Activated T-helper 1 cell treated with anti-CD3 and anti-CD28 coated beads, Interleukin-2, amount 50 U/mL, for 16 hours (primary cell): ENCODE results near the gene ANKLE2.

ENCODE experiments used
- DNase-seq, 2 donors: peaks; one replicate each; pipeline ENCODE4 v3.0.0-alpha.2; 2020; ENCODE audit warnings: low read depth in 1 of 2, low spot score in 1 of 2

The ANKLE2 gene

DNA sequence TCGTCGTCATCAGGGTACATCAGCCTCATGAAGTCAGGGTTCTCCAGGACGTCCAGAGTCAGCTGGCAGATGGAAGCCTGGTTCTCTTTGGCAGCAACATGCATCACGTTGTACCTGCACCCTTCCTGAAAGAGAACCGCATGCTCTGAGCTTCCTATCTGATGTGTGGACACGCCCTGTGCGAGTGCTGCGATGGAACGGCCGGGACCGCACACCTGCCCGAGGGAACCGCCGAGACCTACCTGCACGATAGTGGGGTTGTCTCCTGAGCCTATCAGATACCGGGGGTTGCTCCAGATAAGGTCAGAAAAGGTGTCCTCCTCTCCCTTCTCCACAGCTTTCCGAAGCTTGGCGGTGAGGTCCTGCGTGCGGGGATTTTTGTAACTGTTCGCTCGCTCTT, 13.7 kb downstream of the ANKLE2 start:
- no peak for DNase-seq

DNA sequence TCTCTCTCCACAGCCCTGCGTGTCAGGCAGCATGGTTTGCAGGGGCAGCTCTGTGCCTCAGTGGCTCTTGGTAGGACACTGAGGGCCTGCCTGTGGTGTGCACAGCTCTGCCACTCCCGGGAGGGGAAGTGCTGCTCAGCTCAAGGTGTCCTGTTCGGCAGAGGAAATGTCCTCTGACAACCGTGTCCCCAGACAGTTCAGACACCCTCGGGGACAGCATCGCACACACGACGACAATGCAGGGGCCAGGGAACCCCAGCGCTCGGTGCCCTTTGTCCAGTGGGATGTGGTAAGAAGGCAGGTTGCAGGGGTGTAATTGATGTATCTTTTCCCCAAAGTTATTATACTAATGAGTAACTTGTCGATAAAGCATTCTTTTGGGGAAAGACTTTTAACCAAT, 14.2 kb downstream of the ANKLE2 start:
- DNase-seq = no peak

DNA sequence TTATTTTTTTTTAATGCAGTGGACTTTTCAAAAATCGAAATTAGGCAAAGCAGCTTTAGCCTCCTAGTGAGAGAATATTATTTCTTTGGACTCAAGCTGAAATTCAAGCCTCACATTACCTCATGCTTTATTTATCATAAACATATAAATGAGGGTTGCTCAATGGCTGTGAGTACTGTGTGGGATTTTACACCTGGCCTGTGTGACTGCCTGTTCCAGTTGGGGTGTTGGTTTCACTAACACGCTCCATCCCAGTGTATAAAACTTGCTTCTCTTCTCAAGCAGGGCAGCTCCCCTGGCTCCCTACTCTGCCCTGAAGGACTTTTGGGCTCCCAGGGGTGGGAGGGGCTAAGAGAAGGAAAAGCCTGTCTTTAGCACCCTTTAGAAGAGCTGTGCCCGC, 15.0 kb downstream of the ANKLE2 start:
- DNase-seq = no peak

DNA sequence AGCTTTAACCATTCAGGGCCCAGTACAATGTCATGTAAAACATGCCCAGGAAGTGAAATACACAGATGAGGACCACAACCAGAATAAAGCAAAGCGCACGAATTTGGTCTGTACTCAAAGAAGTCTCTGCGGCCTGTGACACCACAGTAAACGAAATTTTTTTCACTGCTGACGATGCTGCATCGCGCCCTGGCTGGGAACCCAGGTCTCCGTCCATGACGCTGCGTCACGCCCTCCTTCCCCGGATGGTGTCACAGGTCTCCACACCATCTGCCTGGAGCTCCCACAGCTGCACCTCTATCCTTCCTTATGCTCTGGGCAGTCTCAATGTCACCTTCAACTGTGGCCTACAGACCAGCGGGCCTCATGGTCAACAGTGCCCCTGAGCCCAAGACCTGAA, 17.8 kb downstream of the ANKLE2 start:
- no peak for DNase-seq

DNA sequence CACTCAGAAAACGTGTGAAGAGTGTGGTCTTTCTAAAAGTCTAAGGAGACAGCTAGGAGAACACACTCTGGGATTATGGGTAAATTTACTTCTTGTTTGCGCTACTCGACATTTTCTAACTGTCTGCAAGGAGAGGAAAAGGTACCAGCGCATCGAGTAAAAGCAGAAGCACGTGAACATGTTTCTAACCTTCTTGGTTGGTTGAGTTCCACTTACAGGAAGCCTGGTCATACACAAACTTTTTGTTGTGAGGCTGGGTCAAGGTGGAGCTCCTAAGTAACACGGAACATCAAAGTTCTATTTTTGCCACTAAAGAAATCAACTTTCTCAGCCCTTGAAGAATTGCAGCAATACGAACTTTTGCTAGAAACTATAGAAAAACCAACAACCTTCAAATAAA, 20.0 kb downstream of the ANKLE2 start:
- no peak for DNase-seq

DNA sequence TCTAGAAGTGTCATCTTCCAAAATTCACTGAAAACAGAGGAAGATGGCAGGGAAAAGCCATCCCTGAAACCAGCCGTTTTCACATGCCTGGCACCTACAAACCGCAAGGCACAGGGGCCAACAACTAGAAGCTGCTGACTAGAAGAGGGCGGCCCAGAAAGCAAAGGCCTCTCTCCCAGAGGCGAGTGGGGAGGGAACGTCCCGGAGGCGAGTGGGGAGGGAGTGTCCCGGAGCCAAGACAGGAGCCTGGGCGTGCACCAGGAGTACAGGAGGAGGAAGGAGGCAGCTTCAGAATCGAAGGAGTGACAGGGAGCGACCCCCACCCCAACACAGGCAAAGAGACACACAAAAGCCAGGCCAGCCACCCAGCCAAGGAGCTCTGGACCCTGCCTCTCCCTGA, 21.0 kb downstream of the ANKLE2 start:
- no peak for DNase-seq

DNA sequence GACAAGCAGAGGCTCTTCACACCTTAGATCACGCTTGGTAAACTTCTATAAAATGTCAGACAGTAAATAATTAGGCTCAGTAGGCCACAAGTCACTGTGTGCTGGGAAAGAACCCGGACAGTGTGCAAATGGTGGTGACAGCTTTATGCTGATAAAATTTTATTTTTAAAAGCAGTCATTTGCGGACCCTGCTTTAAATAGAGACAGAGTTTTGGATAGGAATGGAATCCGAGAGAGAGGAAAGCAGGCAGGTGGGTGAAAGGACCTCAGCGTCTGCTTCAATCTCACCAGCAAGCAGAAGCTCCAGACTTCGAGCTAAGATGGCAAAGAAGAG, 21.4 kb downstream of the ANKLE2 start:
- no peak for DNase-seq

DNA sequence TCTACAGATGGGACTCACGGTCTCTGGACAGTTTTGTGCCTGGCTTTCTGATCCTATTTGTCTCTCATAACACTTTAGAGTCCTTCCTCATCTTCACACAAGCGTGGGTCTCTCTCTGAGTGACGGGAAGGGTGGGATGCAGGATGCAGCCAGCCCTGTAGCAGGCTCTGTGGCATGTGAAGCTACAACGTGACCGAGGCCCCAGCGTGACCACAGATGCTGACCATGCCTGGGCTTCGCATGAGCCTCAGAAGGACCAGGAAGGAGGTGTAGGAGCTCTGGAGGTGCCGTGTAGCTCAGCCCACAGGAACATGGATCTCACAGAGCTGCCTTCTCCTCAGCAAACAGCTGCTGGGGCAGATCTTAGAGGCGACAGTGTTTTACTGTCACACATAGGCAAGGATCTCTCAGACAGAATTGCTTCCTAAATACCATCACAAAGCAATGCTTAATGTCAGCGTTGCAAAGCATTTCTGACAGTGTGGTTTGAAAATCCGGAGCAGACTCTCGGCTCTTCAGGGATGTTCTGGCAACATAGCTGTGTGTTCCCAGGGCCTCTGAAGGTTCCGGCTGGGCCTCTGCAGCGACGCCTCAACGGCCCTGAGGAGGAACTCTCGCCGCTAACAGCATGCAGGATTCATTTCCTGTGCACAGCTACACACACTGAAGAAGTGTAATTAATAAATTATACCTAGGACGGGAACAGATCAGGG, 21.9 kb downstream of the ANKLE2 start:
- no peak for DNase-seq

DNA sequence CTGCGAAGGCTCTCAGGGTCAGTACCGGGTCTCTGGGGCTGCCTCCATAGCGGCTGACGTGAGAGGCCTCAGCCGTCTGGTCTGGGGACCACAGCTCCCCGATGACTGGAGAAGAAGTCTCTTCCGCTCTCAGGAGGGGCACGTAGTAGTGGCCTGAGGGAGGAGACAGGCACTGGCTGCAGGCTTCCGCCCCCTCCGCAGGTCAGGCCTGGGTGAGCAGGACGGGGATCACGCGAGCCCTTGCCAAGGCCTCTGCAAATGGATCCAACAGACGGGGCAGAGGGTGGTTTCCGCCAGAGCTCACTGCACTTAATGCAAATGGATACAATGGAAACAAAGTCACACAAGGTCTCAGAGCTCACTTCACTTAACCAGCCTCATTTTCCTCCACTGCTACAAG, 24.7 kb downstream of the ANKLE2 start:
- no peak for DNase-seq

DNA sequence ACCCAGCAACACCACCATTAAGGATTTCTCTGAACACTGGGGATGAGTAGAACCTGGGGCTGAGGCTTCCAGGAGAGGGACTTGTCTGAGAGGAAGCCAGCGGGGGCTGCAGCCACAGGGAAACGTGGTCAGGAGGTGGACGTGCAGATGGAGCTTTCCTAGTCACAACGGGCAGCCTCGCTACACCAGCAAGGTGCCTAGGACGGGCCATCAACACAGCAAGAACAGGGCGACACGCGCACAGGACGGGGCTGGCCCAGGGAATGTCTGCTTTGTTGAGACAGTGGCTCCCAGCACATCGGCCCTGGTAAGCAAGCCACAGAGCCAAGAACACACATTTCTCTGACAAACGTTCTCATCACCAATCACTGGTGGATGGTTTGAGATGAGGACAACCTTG, 25.3 kb downstream of the ANKLE2 start:
- DNase-seq = no peak

DNA sequence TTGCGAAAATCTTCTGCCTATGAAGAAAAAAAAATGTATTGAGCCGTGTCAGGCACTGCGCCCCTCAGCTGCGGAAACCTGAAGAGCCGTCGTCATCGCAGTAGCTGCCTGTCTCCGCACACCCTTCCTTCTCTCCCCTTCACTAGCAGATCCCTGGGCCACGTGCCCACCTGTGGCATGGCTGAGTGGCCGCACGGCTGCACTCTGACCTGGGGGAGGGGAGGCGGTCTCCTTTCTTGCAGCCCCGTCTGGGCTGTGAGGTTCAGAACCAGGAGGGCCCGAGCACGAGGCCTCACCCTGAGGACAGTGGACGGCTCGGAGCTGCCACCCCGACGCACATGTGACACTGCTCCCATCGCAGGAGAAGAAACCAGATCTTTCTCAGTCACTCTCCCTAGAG, 26.1 kb downstream of the ANKLE2 start:
- DNase-seq = no peak

DNA sequence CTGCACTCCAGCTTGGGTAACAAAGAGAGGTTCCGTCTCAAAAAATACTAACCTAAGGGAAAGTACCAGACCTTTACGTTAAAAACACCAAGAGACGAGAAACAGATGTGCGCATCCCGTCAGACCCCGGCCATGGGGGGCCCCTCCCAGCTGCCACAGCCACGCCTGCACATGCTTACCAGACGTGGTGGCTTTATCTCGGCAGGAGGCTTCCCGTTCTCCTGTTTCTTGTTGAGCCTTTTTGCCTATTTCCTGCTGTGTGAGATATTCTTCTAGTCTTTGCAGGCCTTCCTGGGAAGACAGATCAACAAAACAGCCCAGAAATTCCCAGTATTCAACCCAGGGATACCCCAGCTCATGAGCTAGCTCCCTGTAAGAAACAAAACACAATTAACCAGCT, 27.4 kb downstream of the ANKLE2 start:
- DNase-seq = no peak

DNA sequence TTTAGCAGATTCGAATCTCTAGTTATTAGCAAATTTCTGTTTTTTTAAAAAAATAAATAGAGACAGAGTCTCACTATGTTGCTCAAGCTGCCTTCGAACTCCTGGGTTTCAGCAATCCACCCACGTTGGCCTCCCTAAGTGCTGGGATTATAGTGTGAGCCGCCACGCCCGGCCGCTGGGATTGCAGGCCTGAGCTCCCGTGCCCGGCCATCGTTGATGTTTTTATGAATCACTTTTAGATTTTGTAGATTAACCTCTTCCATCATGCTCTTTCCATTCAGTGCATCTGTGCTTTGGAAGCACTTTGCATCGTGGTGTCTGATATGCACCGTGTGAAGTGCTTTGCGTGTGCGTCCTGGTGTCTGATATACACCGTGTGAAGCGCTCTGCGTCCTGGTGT, 30.1 kb downstream of the ANKLE2 start:
- DNase-seq = no peak

DNA sequence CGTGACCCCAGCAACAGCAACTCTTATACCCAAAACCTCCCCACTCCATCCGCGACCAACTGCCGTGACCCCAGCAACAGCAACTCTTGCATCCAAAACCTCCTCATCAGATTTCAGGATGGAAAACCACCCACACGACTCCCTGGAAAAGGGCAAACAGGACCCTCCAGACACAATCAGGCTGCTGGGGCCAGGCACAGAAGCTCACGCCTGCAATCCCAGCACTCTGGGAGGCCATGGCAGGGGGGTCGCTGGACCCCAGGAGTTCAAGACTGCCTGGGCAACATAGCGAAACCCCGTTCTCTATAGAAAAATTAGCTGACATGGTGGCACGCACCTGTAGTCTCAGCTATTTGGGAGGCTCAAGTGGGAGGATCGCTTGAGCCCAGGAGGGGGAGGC, 31.3 kb downstream of the ANKLE2 start:
- DNase-seq = no peak

DNA sequence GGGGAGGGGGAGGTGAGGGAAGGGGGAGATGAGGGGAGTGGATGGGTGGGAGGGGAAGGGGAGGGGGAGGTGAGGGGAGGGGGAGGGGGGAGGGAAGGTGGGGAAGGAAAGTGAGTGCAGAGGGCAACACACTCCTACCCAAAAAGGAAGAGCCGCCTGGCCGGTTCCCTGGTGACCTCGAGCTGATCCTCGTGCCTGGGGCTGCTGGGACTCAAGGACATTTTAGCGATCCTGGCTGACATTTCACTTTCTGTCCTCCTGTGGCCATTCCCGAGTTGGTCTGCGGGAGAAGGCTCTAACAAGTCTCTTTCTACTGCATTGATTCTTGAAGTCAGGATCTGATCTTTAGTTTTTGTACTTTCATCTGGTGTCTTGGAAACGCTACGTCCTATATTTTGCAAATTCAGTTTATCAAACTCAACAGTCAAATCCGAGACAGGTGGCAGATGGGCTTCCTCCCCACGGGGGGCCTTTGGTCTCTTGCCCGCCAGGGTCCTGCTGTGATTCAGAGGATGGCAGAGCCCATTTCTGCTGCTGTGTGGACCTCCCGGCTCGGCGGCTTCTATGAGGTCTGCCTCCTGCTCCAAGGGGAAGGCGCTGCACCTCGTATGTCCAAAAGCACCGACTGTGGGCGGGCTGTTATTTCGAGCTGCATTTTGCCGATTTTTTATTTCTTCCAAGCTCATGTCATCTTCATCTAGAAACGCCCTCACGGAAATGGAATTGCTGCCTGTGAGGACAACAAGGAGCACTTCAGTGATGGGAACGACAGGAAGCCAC, 31.9 kb downstream of the ANKLE2 start:
- no peak for DNase-seq

DNA sequence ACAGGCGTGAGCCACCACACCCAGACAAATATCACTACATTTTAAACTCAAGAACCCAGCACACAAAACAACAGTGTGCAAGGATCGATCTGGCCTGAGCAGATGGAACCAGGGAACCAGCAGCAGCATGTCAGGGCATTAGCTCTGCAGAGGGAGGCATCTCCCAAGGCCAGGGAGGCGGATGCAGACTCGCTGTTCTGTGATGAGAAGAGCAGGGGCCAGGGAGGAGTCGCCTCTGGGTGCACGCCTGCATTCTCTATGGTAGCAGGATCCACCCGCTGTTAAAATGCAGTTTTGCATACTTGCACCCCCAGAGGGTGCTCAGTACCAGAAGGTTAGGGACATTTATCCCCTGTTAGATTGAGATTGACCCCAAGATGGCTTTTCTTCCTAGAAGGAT, 33.1 kb downstream of the ANKLE2 start:
- DNase-seq = no peak

DNA sequence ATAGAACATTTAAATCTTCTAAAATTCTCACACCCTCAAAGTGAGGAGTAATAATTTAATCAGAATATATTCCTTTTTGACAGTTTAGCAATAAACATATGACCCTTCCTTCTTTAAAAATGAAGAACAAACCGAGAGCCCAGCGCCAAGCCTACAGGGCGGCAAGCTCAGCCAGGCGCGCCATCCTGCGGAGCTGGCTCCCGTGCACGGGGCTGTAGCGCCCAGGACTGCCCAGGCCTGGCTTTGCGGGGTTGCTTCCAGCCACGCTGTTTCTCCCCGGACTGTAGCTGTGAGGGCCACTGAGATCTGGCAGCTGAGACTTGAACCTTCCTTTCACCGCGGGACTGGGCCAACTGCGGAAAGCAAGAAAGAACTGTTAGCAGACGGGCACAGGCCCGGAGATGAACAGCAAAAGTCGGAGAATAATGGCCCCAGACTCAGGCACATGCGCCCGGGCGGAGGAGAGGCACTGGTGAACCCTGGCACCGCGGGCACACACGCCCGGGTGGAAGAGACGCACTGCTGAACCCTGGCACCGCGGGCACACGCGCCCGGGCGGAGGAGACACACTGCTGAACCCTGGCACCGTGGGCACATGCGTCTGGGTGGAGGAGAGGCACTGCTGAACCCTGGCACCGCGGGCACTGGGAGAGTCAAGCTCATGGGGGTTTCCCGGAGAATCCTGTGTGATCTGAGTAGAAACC, 34.4 kb downstream of the ANKLE2 start:
- no peak for DNase-seq

DNA sequence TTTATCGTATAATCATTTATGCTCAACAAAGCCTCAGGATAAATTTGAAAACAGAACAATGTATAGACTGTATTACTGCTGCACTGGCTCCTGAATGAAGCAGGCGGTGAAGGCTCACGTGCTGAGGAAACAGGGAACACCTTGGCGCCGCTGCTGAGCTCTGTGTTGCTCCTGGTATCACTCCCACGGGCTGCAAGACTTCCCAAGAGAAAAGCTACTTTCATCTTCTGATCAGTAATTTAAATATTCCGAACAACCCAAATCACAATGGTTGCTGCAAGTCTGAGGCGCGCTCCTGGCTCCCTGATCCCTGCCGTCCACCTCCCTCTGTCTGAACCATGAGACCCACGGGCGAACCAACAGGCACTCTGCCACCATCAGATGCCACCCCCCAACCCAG, 35.2 kb downstream of the ANKLE2 start:
- no peak for DNase-seq

DNA sequence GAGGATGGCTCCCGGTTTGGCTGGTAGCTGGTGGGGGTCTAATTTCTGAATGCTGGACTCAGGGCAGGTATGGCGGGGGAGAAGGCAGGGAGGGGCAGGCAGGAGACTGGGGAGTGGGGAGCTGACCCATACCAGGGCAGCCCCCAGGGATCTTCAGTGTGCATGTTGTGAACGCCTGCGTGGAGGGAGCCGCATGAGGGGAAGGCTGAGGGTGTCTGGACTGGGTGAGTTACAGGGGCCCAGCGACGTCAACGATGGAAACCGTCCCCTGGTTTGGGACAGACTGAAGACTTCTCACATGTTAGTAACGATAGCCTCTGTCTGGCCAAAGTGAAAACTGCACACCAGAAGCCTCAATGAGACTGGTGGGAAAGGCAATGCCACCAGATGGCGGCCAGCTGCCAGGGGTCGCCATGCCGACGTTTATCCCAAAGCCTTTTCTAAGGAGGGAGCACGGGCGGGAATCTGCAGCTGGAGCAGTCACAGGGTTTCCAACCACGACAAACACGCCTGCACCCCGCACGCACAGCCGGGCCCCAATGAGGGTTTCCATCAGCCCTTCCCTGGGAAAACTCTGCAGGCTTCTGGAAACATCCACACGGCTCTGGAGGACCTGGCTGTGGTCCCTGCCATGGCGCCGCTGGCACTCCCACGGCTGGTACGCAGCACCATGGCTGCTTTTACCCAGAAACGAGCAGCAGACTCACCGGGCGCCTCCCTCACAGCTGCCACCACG, 37.0 kb downstream of the ANKLE2 start:
- DNase-seq = no peak

DNA sequence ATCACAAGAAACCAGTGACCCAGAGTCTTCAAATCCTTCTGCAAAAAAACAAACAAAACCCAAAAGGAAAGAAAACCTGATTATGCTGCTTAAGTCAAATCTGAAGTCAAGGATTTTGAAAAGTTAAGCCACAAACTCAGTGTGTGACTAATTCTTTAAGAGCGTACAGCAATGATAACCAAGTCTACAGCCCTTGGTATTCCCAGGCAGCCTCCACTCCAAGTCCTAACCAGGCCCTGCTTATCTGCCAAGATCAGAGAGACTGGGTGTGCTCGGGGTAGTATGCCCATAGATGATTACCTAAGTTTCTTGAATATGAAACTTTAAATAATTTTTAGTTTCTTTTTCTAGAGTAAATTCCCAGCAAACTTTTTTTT, 37.9 kb downstream of the ANKLE2 start:
- no peak for DNase-seq

DNA sequence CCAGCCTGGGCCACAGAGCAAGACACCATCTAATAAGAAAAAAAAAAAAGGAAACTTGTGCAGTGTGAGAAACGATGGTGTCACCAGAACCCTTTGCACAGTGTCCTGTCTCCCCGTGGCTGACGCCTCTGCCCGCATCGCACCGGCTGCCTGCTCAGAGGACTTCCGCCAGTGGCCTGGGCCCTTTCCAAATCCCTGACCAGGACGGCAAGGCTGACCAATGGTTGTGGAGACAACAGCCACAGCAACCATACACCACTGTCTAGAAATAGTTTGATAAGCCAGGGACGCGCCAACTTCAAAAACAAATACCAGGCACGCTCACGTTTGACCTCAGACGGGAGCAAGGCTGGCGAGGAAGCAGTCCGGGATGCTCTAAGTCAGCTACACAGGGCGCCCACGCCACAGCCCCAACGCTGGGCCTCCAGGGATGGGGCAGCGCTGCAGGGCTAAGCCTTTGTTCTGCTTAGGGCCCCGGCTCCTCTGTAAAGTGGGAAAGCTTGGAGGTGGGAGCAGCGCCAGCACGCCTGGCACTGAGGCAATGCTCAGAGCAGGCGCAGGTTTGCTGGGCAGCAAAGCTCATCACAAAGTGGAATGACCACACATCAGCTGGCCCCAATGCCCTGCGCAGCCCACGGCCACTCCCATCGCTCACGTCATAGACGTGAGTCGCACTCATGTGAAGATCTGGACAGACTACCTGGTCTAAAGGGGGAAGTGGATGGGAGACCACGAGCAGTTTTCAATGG, 38.4 kb downstream of the ANKLE2 start:
- DNase-seq = no peak
